Gastroesophageal sphincter (tissue), 4 donors: ENCODE measurements around the gene LRRC55. TPM values are rescaled to one million over a fixed set of nuclear protein-coding genes. Genes with fewer than 3 reads are reported as not detected.
"Not testable (repeated sequence)": the region's sequence is repeated elsewhere in the genome, so short reads cannot be mapped to it uniquely, and the experiment has no call there.

Experiments
- ATAC-seq: fragments of 150-250 bp; one replicate; pipeline ENCODE4 v1.9.1; 2016; ENCODE audit warnings: mild to moderate bottlenecking, moderate library complexity
- H3K27ac ChIP-seq, 4 donors: fragments of 200-600 bp; sonication (generic) in 3 of 4; 1 replicate in 3 of 4; 2 replicates in 1 of 4; pipeline ENCODE4 v1.5.1; 2016 to 2019
- H3K27me3 ChIP-seq: fragments of 200-600 bp; sonication (generic); one replicate; pipeline ENCODE4 v1.5.1; 2019
- H3K36me3 ChIP-seq, 2 donors: fragments of 200-600 bp; sonication (generic); one replicate each; pipeline ENCODE4 v1.5.1; 2019; ENCODE audit warnings: control low read depth in 1 of 2
- H3K4me1 ChIP-seq, 3 donors: fragments of 200-600 bp; sonication (generic); 1 replicate in 2 of 3; 2 replicates in 1 of 3; pipeline ENCODE4 v1.5.1; 2016 to 2019; ENCODE audit warnings: control low read depth in 2 of 3
- H3K4me3 ChIP-seq, 2 donors: fragments of 200-600 bp; sonication (generic); one replicate each; pipeline ENCODE4 v1.5.1; 2019; ENCODE audit warnings: mild to moderate bottlenecking in 1 of 2, moderate library complexity in 1 of 2
- H3K9me3 ChIP-seq, 3 donors: fragments of 200-600 bp; sonication (generic); one replicate each; pipeline ENCODE4 v1.5.1; 2017 to 2019; ENCODE audit warnings: control low read depth in 2 of 3
- CTCF ChIP-seq, 4 experiments: fragments of 200-600 bp in 2 of 4; fragments of 450-650 bp in 2 of 4; sonication (generic) in 1 of 4; IDR thresholded peaks; one replicate each; pipeline ENCODE4 v1.5.1; 2017 to 2019; ENCODE audit warnings: antibody characterized with exemption in 4 of 4, mild to moderate bottlenecking in 2 of 4, moderate library complexity in 2 of 4
- EP300 ChIP-seq: sonication (generic); formaldehyde crosslinking; IDR thresholded peaks from one replicate; pipeline ENCODE4 v1.6.1; 2017; ENCODE audit warnings: antibody characterized with exemption, mild to moderate bottlenecking
- POLR2A ChIP-seq, 2 donors: fragments of 450-650 bp; IDR thresholded peaks; one replicate each; pipeline ENCODE4 v1.6.1; 2017; ENCODE audit warnings: antibody characterized with exemption in 2 of 2, mild to moderate bottlenecking in 2 of 2, moderate library complexity in 1 of 2
- POLR2AphosphoS5 ChIP-seq: sonication (generic); formaldehyde crosslinking; IDR thresholded peaks from one replicate; pipeline ENCODE4 v1.6.1; 2017; ENCODE audit warnings: antibody characterized with exemption
- WGBS, 2 donors: methylation state at CpG; one replicate each; pipeline ENCODE4 v1.1.5; 2018; ENCODE audit warnings: low coverage in 1 of 2; 5-methylcytosine and 5-hydroxymethylcytosine counted together
- total RNA-seq, 4 donors: library from RNA; depleted of rRNA; stranded (reverse); fragments of >200 nt; gene quantifications; one replicate each; pipeline ENCODE4 v1.1.0, GENCODE V29; 2016

LRRC55 gene
- total RNA-seq, 4 donors from 2014 or later = 0.12 to 0.13 TPM; not detected in 2

- no peak for ATAC-seq
- Histone ChIP-seq H3K27me3 (peaks cover 4% of the 10 kb centered on the region), H3K4me3 (no peak overlapping the region), H3K36me3 (no peaks in the 10 kb centered on the region), H3K9me3 (no peaks in the 10 kb centered on the region), H3K27ac (no peak overlapping the region), H3K4me1 (no peaks in the 10 kb centered on the region)
- no peak for TF ChIP-seq CTCF (IDR thresholded peaks at IDR 0.05)
- no peak for TF ChIP-seq POLR2A (IDR thresholded peaks at IDR 0.05)
- no peak for TF ChIP-seq POLR2AphosphoS5
- TF ChIP-seq EP300 = no peak
- WGBS, 2 donors = 63 to 79% methylated on average over 2 to 5 of the region's 6 CpGs
Observed at GRCh38 chr11:57163160-57163868, 18.4 kb upstream of the LRRC55 start.

DNA sequence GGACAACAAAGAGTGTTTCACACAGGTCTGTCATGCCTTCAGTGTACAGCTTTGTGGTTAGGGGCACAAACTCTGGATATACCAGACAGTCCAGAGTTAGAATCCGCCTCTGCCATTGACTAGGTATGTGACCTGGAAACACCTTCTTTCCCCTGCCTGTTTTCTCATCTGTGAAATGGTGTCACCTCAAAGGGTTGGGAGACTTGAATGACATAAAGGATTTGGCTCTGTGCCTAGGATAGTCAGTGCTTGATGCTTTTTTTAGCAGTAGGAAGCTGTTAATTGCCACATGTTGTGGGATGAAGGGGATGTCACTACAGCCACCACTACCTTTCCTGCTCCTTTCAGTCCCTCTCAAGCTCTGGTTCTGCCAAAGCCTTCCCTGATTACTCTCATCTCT, 17.4 kb upstream of the LRRC55 start:
- Histone ChIP-seq H3K9me3 (no peaks in the 10 kb centered on the region), H3K4me1 (no peaks in the 10 kb centered on the region), H3K36me3 (no peaks in the 10 kb centered on the region), H3K4me3 (no peak overlapping the region), H3K27ac (no peak overlapping the region), H3K27me3 (peaks cover 4% of the 10 kb centered on the region)
- no peak for ATAC-seq
- TF ChIP-seq POLR2AphosphoS5 (no peak), CTCF (IDR thresholded peaks at IDR 0.05) (no peak), POLR2A (IDR thresholded peaks at IDR 0.05) (no peak)
- 60% methylated on average over 1 of the region's 1 CpG; no CpG with 5 or more reads in 1 of the 2 donors for WGBS, 2 donors

- Histone ChIP-seq H3K4me3 (no peak overlapping the region), H3K27ac (no peak overlapping the region), H3K9me3 (no peaks in the 10 kb centered on the region), H3K4me1 (no peaks in the 10 kb centered on the region), H3K27me3 (peaks cover 4% of the 10 kb centered on the region), H3K36me3 (no peaks in the 10 kb centered on the region)
- TF ChIP-seq POLR2A (IDR thresholded peaks at IDR 0.05) (no peak), CTCF (IDR thresholded peaks at IDR 0.05) (no peak), EP300 (no peak)
- ATAC-seq = no peak
- 15% methylated on average over 2 of the region's 2 CpGs; no CpG with 5 or more reads in 1 of the 2 donors for WGBS, 2 donors
Observed at GRCh38 chr11:57167125-57167846, 14.5 kb upstream of the LRRC55 start.

DNA sequence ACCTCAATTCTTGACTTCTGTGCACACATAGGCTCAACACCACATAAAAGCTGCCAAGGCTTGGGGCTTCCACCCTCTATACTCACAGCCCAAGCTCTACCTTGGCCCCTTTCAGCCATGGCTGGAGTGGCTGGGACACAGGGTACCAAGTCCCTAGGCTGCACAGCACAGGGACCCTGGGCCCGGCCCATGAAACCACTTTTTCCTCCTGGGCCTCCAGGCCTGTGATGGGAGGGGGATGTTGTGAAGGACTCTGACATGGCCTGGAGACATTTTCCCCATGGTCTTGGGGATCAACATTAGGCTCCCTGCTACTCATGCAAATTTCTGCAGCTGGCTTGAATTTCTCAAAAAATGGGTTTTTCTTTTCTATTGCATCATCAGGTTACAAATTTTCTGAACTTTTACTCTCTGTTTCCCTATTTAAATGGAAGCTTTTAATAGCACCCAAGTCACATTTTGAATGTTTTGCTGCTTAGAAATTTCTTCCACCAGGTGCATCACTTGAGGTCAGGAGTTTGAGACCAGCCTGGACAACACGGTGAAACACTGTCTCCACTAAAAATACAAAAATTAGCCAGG, 11.9 kb upstream of the LRRC55 start:
- H3K36me3 ChIP-seq, H3K27me3 ChIP-seq, H3K9me3 ChIP-seq, H3K27ac ChIP-seq, ATAC-seq, H3K4me1 ChIP-seq, H3K4me3 ChIP-seq: not testable (repeated sequence)
- no CpG with 5 or more reads among the region's 2 CpGs for WGBS, 2 donors

GRCh38 chr11:57172031-57172430, 9.7 kb upstream of the LRRC55 start:
- Histone ChIP-seq H3K4me3 (no peak overlapping the region), H3K9me3 (no peaks in the 10 kb centered on the region), H3K27ac (no peak overlapping the region), H3K27me3 (peaks cover 5% of the 10 kb centered on the region), H3K4me1 (no peaks in the 10 kb centered on the region), H3K36me3 (no peaks in the 10 kb centered on the region)
- ATAC-seq = no peak
- 57 to 80% methylated on average over 1 to 3 of the region's 3 CpGs for WGBS, 2 donors
- no peak for TF ChIP-seq EP300
- no peak for TF ChIP-seq POLR2A (IDR thresholded peaks at IDR 0.05)
- no peak for TF ChIP-seq POLR2AphosphoS5
- TF ChIP-seq CTCF (IDR thresholded peaks at IDR 0.05) = no peak
